Caco-2 (cell line): ENCODE results near the gene GGTLC1. TPM values are rescaled to one million over a fixed set of nuclear protein-coding genes. Genes with fewer than 3 reads are reported as not detected.
"Not testable (repeated sequence)": the region's sequence is repeated elsewhere in the genome, so short reads cannot be mapped to it uniquely, and the experiment has no call there.

Experiments
- BruUV-seq: library from RNA; stranded (reverse); fragments of 400-500 nt; replicated peaks from 2 replicates; lab custom pipeline; 2021; lab: Mats Ljungman, UMichigan
- CTCF ChIA-PET: fragments of 300-600 bp; sonication (Branson Sonifier 250); formaldehyde crosslinking; loops from one replicate; lab custom pipeline; 2022; ENCODE audit warnings: antibody characterized with exemption; lab: Charles Lee
- POLR2A ChIA-PET: fragments of 300-600 bp; sonication (Branson Sonifier 250); formaldehyde crosslinking; loops from one replicate; lab custom pipeline; 2022; ENCODE audit warnings: antibody characterized with exemption; lab: Charles Lee
- DNase-seq, 2 experiments: peaks; one replicate each; pipeline versions ENCODE4 v3.0.0 to v3.0.0-alpha.2; 2020 to 2022
- H3K27me3 ChIP-seq: replicated peaks from 2 replicates; pipeline ENCODE4 v1.6.0; 2011; ENCODE audit warnings: low read length; ENCODE audit not compliant: control insufficient read depth, insufficient read depth
- H3K36me3 ChIP-seq: 2 replicates; pipeline ENCODE4 v1.5.1; 2011; ENCODE audit warnings: low read length; ENCODE audit not compliant: control insufficient read depth, insufficient read depth
- H3K4me1 ChIP-seq: fragments of 250-450 bp; sonication (Bioruptor Pico); 2 replicates; pipeline ENCODE4 v1.5.1; 2020; ENCODE audit warnings: mild to moderate bottlenecking
- H3K4me3 ChIP-seq: 2 replicates; pipeline ENCODE4 v1.5.1; 2011; ENCODE audit warnings: low read depth, mild to moderate bottlenecking, control low read depth, low read length
- H3K9me3 ChIP-seq: fragments of 250-450 bp; sonication (Bioruptor Pico); 2 replicates; pipeline ENCODE4 v1.5.1; 2020; ENCODE audit warnings: mild to moderate bottlenecking, moderate library complexity
- H3K27ac Mint-ChIP-seq: one replicate; pipeline ENCODE4 v1.8.0; 2022; ENCODE audit warnings: mixed read lengths; ENCODE audit not compliant: unreplicated experiment
- H3K27me3 Mint-ChIP-seq: one replicate; pipeline ENCODE4 v1.8.0; 2022; ENCODE audit warnings: mixed read lengths; ENCODE audit not compliant: insufficient read depth, unreplicated experiment
- H3K36me3 Mint-ChIP-seq: one replicate; pipeline ENCODE4 v1.8.0; 2022; ENCODE audit warnings: mild to moderate bottlenecking, mixed read lengths; ENCODE audit not compliant: insufficient read depth, unreplicated experiment
- H3K4me1 Mint-ChIP-seq: one replicate; pipeline ENCODE4 v1.8.0; 2022; ENCODE audit warnings: low read depth, mixed read lengths; ENCODE audit not compliant: unreplicated experiment
- H3K4me3 Mint-ChIP-seq: one replicate; pipeline ENCODE4 v1.8.0; 2022; ENCODE audit warnings: mild to moderate bottlenecking, moderate library complexity, mixed read lengths; ENCODE audit not compliant: unreplicated experiment
- H3K9me3 Mint-ChIP-seq: one replicate; pipeline ENCODE4 v1.8.0; 2022; ENCODE audit warnings: mixed read lengths; ENCODE audit not compliant: unreplicated experiment
- CTCF ChIP-seq, 2 experiments: fragments of 200-600 bp in 1 of 2; IDR thresholded peaks; 1 replicate in 1 of 2; 2 replicates in 1 of 2; pipeline versions ENCODE4 v1.5.1 to v1.8.0; 2011 to 2022; ENCODE audit warnings: antibody characterized with exemption in 1 of 2, control low read depth in 1 of 2, inconsistent platforms in 1 of 2, low read depth in 1 of 2, low read length in 1 of 2, mild to moderate bottlenecking in 1 of 2, moderate library complexity in 1 of 2; ENCODE audit not compliant: insufficient read depth in 1 of 2, severe bottlenecking in 1 of 2, unreplicated experiment in 1 of 2
- intact Hi-C: fragments of 100-400 bp; cut with micrococcal nuclease; formaldehyde crosslinking; loops from one replicate; pipeline ENCODE4 v1.10.0; 2022; ENCODE audit not compliant: unreplicated experiment
- total RNA-seq: library from RNA; stranded (reverse); gene quantifications from 2 replicates; pipeline ENCODE4 v1.2.3, GENCODE V29; 2022

Gene GGTLC1
- total RNA-seq, 1 experiment from 2014 or later, result 0.68 TPM

GRCh38 chr20:23979380-23979779, 9.2 kb downstream of the GGTLC1 start:
- H3K36me3 Mint-ChIP-seq, CTCF ChIA-PET, POLR2A ChIA-PET, BruUV-seq, H3K9me3 ChIP-seq, H3K9me3 Mint-ChIP-seq, H3K4me3 ChIP-seq, H3K27me3 Mint-ChIP-seq, H3K27me3 ChIP-seq, DNase-seq, H3K27ac Mint-ChIP-seq, H3K4me3 Mint-ChIP-seq, H3K36me3 ChIP-seq: not testable (repeated sequence)
- intact Hi-C loops, result loop anchor here (2.0 kb wide), 1 partner anchor 17 kb away; no protein-coding TSS in a partner anchor
- H3K4me1 Mint-ChIP-seq, result peaks cover 15% of the 10 kb centered on the region
- peaks cover 20% of the 10 kb centered on the region for H3K4me1 ChIP-seq

- peaks cover 15% of the 10 kb centered on the region for H3K4me1 Mint-ChIP-seq
- H3K27me3 ChIP-seq, H3K36me3 Mint-ChIP-seq, H3K27me3 Mint-ChIP-seq, H3K36me3 ChIP-seq, POLR2A ChIA-PET, H3K9me3 ChIP-seq, BruUV-seq, H3K4me3 ChIP-seq, H3K9me3 Mint-ChIP-seq, H3K27ac Mint-ChIP-seq, H3K4me3 Mint-ChIP-seq: not testable (repeated sequence)
- intact Hi-C loops, result loop anchor here (2.0 kb wide), 1 partner anchor 18 kb away; no protein-coding TSS in a partner anchor
- peaks cover 16% of the 10 kb centered on the region for H3K4me1 ChIP-seq
- peak in 1 of 2 experiments; percentile 29 for TF ChIP-seq CTCF (IDR thresholded peaks at IDR 0.05; ENCODE audit: insufficient read depth in 1 of 2, low read depth in 1 of 2, low read length in 1 of 2, severe bottlenecking in 1 of 2, unreplicated experiment in 1 of 2)
- peak in 1 of 2 experiments; percentile 48 for DNase-seq
- CTCF ChIA-PET, result interaction anchor here (0.6 to 1.1 kb wide), 2 partner anchors 88 to 863 kb away, joined by 3 to 4 read pairs; no protein-coding TSS in a partner anchor
Measured at GRCh38 chr20:23978457-23978856, 10.1 kb downstream of the GGTLC1 start.

- Histone ChIP-seq H3K4me1 (no peaks in the 10 kb centered on the region), H3K4me3 (no peak overlapping the region), H3K36me3 (no peaks in the 10 kb centered on the region), H3K9me3 (no peaks in the 10 kb centered on the region), H3K27me3 (no peaks in the 10 kb centered on the region)
- no peak for DNase-seq
- no peaks in the 10 kb centered on the region for H3K36me3 Mint-ChIP-seq
- H3K27me3 Mint-ChIP-seq, result peaks cover 5% of the 10 kb centered on the region
- intact Hi-C loops, result no loop called here
- no peak overlapping the region for H3K4me3 Mint-ChIP-seq
- TF ChIP-seq CTCF (IDR thresholded peaks at IDR 0.05; ENCODE audit: insufficient read depth in 1 of 2, low read depth in 1 of 2, low read length in 1 of 2, severe bottlenecking in 1 of 2, unreplicated experiment in 1 of 2), result no peak
- BruUV-seq, result no TSS peak
- no peak overlapping the region for H3K27ac Mint-ChIP-seq
- H3K4me1 Mint-ChIP-seq, result peaks cover 1% of the 10 kb centered on the region
- no peaks in the 10 kb centered on the region for H3K9me3 Mint-ChIP-seq
- ChIA-PET POLR2A (no interaction called here), CTCF (no interaction called here)
Measured at GRCh38 chr20:23974966-23975365, 13.6 kb downstream of the GGTLC1 start.
